HG03097 (cell line): ENCODE measurements around the gene TRIP4.
A peak's percentile ranks its signal among the peaks of the same experiment; 100 is the strongest.
"Not testable (repeated sequence)": the region's sequence is repeated elsewhere in the genome, so short reads cannot be mapped to it uniquely, and the experiment has no call there.

Experiments
- ATAC-seq: cut with Tn5 transposase; IDR thresholded peaks from one replicate; pipeline ENCODE4 v1.9.1; 2021; ENCODE audit not compliant: unreplicated experiment, low FRiP score

The TRIP4 gene

DNA sequence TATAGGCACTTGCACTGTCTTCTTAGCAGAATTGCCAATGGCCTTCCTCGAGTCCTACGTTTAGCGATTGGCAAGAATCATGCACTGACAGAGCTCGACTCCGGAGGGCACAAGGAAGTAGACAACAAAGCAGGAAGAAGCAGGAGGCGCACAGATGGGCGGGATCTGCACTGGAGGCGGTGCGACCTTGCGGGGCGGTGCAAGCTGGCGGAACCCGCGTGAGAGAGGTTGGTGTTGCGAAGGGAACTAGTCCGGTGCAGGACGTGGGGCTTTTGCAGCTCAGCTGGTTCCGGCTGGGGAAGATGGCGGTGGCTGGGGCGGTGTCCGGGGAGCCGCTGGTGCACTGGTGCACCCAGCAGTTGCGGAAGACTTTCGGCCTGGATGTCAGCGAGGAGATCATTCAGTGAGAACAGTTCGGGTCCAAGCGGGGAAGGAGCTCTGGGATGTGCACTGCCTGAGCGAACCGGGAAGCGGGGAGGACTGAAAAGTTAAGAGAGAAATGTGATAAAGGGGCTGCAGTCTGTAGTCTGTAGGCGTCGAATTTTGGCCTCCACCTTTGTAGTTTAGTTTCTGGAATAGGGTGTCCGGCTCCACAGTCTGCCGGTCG is at the start of gene TRIP4:
Gene TRIP4, plus strand, starts transcription at position 275 of the 607 bp plus-strand sequence. Its CDS starts 28 bp downstream, at position 303.
- ATAC-seq: peak; percentile 96

DNA sequence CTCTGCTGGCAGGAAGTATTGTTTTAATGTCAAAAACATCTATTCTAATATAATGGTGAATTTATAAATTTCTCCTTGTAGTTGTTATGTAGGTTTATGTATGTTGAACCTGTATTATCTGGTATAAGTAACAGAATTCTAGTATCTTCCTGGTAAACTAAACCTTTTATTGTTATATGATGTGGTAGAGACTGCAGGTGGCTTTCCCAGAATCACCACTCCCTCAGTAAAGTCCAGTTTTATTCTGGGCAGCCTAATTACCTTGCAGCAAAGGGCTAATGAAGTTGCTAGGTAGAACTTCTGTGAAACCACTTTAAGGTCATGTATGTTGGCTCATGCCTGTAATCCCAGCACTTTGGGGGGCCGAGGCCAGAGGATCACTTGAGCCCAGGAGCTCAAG is 47.3 kb upstream of the TRIP4 start:
- ATAC-seq: no peak

DNA sequence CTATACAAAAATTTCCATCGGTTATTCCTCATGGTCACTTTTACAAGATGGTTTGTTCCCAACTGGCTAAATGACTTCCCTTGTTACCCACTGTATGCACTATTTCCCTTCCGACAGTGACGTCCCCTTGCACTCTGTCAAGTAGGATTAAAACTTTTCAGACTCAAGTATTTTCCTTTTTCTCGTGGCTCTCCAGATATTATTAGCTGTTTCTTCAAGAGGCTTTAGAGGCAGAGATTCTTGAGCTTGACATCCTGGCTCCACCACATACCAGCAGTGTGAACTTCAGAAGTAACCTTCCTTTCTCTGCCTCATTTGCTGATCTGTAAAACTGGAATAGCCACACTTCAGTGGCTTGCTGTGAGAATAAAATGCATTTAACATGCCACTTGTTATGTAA is 45.7 kb upstream of the TRIP4 start:
- no peak for ATAC-seq

DNA sequence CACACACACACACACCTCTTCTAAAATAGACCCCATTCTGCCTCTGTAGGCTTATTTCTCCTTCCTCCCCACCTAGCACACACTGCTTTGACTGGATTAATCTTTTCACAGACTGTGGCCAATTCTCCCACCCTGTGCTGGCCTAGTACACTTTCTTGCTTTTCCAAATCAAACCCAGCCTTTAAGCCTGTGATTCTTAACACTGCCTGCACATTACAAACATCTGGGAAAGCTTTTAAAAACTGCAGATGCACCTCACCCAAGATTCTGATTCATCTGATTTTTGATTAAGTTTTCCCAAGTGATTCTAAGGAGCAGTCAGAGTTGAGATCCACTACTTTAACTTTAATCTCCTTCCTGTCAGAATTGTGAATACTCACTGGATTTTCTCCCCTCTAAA is 44.4 kb upstream of the TRIP4 start:
- ATAC-seq: no peak

DNA sequence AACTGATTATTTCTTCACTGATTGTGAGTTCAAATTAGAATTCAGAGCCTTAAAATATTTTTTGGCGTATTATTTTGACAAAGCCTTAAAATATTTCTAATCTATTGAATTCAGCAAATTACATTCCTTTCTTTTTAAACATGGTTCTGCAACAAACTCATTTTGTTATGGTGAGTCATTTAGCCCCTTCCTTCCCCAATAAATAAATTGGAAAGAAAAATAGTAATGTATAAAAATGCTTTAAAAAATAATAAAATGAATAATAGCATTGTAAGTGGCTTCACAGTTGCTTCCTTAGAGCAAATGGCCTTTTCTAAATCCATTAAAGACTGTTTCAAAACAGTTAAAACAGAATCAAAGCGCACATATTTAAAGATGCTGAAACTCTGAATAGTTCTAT is 43.8 kb upstream of the TRIP4 start:
- ATAC-seq: no peak

DNA sequence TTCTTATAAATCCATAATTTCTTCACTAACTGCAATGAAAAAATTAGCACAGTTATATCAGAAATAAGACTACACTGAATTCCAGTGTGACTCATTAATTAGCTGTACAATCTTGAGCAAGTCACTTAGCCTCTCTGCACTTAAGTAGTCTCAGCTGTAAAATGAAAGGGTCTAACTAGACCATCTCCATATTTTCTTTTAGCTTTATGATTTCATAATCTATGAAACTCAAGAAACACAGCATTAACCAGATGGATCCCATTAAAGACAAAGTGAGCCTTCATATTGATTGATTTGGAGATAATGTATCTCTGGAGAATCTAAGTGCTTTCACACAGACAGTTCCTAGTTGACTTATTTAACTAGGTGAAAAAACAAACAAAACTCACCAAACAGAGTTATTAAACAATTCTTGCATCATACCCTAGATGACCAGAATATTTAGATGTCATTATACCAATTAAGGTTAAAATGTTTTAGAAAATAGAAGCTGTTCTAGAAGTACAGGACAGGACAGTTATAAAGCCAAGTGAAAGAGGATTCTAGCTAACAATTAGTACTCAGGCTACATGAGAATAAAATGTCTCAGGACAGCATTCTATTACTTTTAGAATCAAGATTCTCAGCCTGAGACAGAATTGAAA is 42.9 kb upstream of the TRIP4 start:
- no peak for ATAC-seq

DNA sequence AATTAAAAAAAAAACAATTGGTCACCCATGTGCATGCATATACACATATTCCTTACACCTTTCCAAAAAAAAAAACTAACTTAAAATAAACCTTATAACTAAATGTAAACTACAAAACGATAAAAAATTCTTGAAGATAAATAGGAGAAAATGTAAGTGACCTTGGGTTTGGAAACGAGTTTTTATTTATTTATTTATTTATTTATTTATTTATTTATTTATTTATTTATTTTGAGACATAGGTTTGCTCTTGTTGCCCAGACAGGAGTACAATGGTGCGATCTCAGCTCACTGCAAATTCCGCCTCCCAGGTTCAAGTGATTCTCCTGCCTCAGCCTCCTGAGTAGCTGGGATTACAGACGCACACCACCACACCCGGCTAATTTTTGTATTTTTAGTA is 41.4 kb upstream of the TRIP4 start:
- not testable (repeated sequence) for ATAC-seq

DNA sequence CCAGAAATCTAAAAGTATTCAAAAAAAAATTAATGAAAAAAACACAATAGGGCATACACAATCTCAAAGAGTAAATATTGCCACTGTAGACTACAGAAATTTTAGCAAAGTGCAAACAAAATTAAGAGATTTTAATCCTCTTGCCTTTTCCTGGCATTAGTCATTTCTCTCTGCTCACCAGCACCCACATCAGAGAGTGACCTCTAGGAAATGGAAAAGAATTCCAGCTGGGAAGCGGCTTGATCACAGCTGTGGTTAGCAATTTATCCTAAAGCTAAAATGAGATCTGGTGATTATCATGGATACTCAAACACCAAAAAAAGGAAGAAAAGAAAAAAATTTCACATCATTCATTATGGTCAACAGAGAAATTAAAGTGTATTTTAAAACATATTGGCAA is 39.2 kb upstream of the TRIP4 start:
- ATAC-seq: no peak

DNA sequence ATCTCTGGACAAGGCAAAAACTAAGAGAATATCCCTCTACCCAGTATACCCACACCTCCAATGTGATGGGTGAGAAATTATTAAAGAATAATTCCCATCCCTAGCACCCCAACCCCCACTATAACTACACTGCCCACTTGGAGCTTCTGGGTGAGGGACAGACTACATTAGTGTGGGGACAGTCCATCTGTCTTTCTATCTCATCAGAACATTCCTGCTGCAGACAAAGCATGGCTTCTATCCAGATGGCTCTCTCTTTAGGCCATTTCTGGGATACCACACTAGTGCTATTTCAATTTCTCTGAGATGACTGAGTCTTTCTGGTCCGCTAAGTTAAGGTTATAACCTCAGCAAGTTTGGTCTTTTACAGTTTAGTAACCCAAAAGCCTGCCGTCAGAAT is 38.3 kb upstream of the TRIP4 start:
- ATAC-seq: no peak

DNA sequence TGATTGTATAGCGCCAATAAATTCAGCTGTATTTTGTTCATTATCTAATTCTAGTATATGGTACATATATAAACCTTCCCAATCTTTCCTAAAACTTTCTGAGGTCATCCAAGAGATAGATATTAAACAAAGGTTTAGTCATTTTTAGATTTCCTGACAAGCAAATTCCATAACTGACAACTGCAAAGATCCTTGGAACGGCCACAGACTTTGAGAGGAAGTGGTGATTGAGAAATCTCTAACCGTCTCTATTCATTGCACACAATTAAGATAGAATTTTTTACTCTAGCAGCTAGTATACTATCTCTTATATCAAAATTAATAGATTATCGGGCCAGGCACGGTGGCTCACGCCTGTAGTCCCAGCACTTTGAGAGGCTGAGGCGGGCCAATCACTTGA is 36.4 kb upstream of the TRIP4 start:
- ATAC-seq: no peak

DNA sequence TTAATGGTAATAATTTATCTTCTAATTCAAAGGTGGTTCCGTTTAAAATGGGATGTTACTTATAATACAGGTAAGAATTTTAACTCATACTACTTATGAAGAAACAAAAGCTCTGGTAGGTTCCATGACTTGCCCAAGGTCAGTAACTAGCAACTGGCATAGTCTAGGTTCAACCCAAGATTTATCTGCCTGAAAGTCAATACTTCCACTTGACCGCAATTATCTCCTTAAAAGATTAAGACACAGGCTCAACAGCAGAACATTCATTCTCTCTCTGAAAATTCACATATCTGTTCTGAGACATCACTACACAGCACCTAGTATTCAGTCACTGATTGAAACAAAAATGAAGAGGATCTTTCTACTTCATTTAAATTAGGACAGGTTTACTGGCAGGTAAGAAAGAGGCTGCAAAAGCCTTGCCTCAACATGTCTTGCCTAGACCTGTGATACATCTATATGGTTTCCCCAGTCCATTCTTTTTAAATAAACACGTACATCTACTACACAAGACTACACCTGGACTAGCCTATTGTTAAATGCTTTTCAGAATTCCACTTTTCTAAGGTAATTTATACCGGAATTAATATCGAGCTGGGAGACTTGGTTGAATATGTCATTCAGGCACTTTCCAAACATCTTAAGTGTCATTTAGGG is 32.8 kb upstream of the TRIP4 start:
- ATAC-seq: no peak

DNA sequence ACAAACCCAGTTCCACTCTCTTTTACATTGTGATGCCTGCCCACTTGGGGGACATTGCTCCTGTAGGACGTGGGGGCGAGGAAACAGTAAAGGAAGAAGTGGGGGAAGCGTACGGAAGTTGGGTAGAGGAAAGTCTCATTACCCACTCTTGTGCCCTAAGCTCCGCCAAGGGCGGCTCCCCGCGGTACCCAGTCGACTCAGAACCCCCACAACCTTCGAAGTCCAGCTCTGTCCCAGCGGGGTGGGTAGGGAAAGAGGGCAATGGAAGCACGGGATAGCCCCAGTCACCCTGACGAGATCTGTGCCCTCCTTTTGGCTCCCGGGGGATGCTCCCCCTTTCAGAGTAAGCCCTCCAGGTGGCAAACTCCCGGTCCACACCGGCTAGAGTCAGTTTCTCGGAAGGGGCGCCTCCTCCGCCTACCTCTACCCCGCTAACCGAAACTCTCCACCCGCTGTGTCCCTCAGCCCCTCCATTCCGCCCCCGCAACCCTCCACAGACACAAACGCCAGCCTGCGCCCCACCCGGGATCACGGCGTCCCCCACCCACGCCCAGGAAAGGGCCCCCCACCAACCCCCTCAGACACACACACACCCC is 32.2 kb upstream of the TRIP4 start:
- ATAC-seq: no peak

DNA sequence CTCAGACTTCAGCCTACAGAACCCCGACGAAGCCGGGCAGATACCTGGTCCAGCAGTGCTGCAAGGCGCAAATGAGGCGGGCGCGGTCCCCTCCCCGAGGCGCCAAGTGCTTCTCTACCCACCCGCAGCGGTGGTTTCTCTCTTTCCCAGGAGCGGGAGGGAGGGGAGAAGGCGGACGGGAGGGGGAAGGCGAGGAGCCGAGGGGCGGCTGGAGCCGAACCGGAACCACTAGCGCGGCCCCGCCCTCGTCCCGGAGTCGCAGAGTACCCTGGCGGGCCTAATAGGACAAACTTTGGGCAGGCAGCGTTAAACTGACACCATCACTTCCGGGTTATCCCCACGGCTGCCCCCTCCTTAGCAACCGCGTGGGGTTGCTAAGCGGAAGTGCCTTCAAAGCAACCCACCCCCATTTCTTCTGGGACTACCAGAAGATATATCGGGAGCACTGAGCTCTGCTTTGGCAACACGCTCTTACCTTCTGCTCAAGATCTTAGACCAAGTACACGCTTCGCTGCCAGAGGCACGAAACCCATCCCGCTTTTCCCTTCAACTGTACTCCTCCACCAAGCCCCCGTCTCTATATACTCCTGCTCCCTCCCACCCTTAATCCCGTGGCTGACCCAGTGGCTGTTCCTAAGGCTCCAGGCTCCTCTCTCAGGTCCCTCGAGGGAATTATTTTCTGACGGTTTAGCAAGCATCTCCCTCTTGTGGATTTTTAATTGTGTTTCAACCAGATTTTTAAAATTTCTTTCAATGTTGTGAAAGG is 31.5 kb upstream of the TRIP4 start, which contains the start of gene CSNK1G1:
Gene CSNK1G1, minus strand, starts transcription at position 230 of the 766 bp plus-strand sequence. CDS start 55,674 bp downstream, outside the sequence.
- ATAC-seq: peak; percentile 85

DNA sequence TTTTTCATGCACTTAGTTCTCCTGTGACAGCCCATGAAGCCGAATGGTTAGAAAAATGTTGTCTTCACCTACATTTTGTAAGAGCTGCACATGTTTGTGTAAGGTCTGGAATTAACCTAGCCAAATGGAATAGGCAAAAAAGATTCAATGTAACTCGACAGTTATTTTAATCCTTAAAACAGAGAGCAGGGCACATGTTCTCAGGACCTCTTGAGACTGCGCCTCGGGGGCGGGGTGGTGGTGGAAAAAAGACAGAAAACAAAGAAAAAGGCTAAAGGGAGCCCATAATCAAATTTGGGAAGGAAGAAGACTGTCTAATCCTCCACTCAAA is 31.0 kb upstream of the TRIP4 start:
- ATAC-seq: no peak

DNA sequence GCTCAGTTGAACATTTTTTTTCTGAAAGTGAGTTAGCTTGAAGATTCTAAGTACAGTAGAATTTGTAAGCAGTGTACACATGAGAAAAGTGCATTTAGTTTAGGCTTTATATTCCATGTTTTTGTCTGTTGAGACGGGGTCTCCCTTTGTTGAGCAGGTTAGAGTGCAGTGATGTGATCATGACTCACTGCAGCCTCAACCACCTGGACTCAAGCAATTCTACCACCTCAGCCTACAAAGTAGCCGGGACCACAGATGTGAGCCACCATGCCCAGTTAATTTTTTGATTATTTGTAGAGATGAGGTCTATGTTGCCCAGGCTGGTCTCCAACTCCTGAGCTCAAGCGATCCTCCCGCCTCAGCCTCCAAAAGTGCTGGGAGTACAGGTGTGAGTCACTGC is 26.4 kb upstream of the TRIP4 start:
- ATAC-seq: no peak

DNA sequence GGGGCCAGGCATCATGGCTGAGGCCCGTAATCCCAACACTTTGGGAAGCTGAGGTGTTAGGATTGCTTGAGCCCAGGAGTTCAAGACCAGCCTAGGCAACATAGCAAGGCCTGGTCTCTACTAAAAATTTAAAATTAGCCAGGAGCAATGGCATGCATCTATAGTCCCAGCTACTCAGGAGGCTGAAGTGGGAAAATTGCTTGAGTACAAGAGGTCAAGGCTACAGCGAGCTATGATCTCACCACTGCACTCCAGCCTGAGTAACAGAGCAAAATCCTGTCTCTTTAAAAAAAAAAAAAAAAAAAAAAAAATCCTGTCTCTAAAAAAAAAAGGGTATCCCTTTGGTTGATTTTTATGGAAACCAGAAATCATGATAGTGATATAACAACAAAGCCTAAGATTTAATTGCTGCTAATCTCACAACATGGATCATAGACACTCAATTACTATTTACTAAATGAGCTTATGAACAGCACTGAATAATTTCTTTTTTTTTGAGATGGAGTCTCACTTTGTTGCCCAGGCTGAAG is 18.5 kb upstream of the TRIP4 start:
- no peak for ATAC-seq

DNA sequence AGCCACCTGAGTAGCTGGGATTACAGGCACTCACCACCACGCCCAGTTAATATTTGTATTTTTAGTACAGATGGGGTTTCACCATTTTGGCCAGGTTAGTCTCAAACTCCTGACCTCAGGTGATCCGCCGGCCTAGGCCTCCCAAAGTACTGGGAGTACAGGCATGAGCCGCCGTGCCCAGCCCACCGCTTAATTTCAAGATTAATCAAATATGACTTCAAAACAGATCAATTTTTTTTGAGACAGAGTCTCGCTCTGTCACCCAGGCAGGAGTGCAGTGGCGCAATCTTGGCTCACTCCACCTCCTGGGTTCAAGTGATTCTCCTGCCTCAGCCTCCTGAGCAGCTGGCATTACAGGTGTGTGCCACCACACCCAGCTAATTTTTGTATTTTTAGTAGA is 16.3 kb upstream of the TRIP4 start:
- ATAC-seq: not testable (repeated sequence)

DNA sequence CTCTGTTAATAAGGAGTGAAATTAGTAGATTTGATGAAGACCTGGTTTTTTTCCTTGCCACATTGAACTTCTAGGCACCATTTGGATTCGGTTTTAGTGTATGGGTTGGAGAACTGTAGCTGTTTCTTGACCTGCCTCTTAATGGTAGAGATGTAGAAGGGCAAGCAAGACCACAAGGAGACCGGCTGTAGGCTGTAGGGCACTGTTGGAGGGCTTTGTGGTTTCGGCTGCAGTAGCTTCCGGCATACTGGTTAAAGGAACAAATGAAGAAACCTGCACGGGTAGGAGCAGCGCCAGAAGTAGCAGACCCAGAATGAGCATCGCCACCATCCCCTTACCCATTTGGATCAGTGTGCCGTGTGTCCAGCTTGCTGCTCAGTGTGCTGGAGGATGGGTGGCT is 14.3 kb upstream of the TRIP4 start:
- ATAC-seq: no peak

DNA sequence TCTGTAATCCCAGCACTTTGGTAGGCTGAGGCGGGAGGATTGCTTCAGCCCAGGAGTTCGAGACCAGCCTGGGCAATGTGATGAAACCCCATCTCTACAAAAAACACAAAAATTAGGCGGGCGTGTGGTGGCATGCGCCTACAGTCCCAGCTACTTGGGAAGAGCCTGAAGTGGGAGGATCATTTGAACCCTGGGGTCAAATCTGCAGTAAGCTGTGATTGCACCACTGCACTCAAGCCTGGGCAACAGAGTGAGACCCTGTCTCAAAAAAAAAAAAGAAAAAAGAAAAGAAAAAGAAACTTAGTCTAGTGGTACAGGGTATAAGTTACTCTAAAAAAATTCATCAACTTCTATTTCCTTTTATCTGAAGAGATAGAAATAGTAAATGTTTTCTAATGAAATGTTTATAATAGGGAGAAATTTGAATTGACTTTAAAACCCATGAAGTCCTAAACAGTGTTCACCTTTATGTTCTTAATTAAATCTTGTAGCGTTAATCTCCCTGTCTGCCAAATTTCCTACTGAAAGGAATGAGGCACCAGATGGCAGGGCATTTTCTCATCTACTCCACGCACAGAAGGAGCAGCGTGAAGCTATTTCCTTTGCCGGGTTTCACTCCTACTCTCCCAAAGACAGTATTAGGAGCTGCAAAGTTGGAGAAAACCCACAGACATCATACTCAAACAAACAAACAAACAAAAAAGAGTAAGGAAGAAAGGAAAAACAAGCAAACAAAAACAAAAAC is 8.2 kb upstream of the TRIP4 start:
- ATAC-seq: no peak
